GM23338 (cell line): Measurements from ENCODE around the gene CCL13. TPM values are rescaled to one million over a fixed set of nuclear protein-coding genes. Genes with fewer than 3 reads are reported as not detected.

Experiments
- ATAC-seq: fragments of 200-7000 bp; cut with Tn5 transposase; 3 replicates; pipeline ENCODE4 v1.9.1; 2020
- DNase-seq: peaks from one replicate; pipeline ENCODE4 v3.0.0-alpha.2; 2015; ENCODE audit warnings: low spot score
- H2AFZ ChIP-seq: fragments of 200-600 bp; sonication (generic); 2 replicates; pipeline ENCODE4 v1.8.0; 2016; ENCODE audit warnings: antibody characterized with exemption, mild to moderate bottlenecking, moderate library complexity
- H3F3A ChIP-seq: fragments of 200-600 bp; sonication (generic); replicated peaks from 2 replicates; pipeline ENCODE4 v1.8.0; 2017; ENCODE audit warnings: antibody characterized with exemption, mixed run types, low read depth
- H3K27ac ChIP-seq: fragments of 200-600 bp; sonication (generic); 2 replicates; pipeline ENCODE4 v1.6.1; 2016; ENCODE audit warnings: low read depth
- H3K27me3 ChIP-seq: fragments of 200-600 bp; sonication (generic); 2 replicates; pipeline ENCODE4 v1.8.0; 2016; ENCODE audit warnings: mild to moderate bottlenecking, mixed run types, moderate library complexity; ENCODE audit not compliant: insufficient read depth
- H3K36me3 ChIP-seq: fragments of 200-600 bp; sonication (generic); 2 replicates; pipeline ENCODE4 v1.8.0; 2016; ENCODE audit warnings: mild to moderate bottlenecking; ENCODE audit not compliant: insufficient read depth
- H3K4me1 ChIP-seq: fragments of 200-600 bp; sonication (generic); 2 replicates; pipeline ENCODE4 v1.8.0; 2016; ENCODE audit warnings: mild to moderate bottlenecking, moderate library complexity; ENCODE audit not compliant: insufficient read depth
- H3K4me2 ChIP-seq: fragments of 200-600 bp; sonication (generic); 2 replicates; pipeline ENCODE4 v1.7.1; 2017; ENCODE audit warnings: mixed run types
- H3K4me3 ChIP-seq: fragments of 200-600 bp; sonication (generic); 2 replicates; pipeline ENCODE4 v1.6.1; 2016; ENCODE audit warnings: mixed run types
- H3K79me2 ChIP-seq: fragments of 200-600 bp; sonication (generic); replicated peaks from 2 replicates; pipeline ENCODE4 v1.8.0; 2017; ENCODE audit warnings: mild to moderate bottlenecking; ENCODE audit not compliant: insufficient read depth
- H3K9me2 ChIP-seq: fragments of 200-600 bp; sonication (generic); 2 replicates; pipeline ENCODE4 v1.8.0; 2017; ENCODE audit not compliant: insufficient read depth
- H4K20me1 ChIP-seq: fragments of 200-600 bp; sonication (generic); replicated peaks from 2 replicates; pipeline ENCODE4 v1.8.0; 2017; ENCODE audit warnings: mild to moderate bottlenecking; ENCODE audit not compliant: insufficient read depth
- H3K27ac Mint-ChIP-seq: 2 replicates; pipeline ENCODE4 v1.8.0; 2020; ENCODE audit warnings: inconsistent platforms, mild to moderate bottlenecking, moderate library complexity, mixed read lengths
- H3K27me3 Mint-ChIP-seq: 3 replicates; pipeline ENCODE4 v1.8.0; 2022; ENCODE audit warnings: low read depth, mild to moderate bottlenecking, moderate library complexity, mixed read lengths, inconsistent platforms; ENCODE audit not compliant: insufficient read depth, poor library complexity
- H3K36me3 Mint-ChIP-seq: 3 replicates; pipeline ENCODE4 v1.8.0; 2021; ENCODE audit warnings: low read depth, mild to moderate bottlenecking, inconsistent platforms, moderate library complexity, mixed read lengths
- H3K4me1 Mint-ChIP-seq: 3 replicates; pipeline ENCODE4 v1.8.0; 2020; ENCODE audit warnings: mild to moderate bottlenecking, inconsistent platforms, mixed read lengths
- H3K4me3 Mint-ChIP-seq: 3 replicates; pipeline ENCODE4 v1.8.0; 2021; ENCODE audit warnings: moderate library complexity, mild to moderate bottlenecking, inconsistent platforms, mixed read lengths
- H3K9me3 Mint-ChIP-seq: 3 replicates; pipeline ENCODE4 v1.8.0; 2020; ENCODE audit warnings: moderate library complexity, mild to moderate bottlenecking, inconsistent platforms, mixed read lengths
- CREB1 ChIP-seq: fragments of 250-450 bp; sonication (Bioruptor Pico); IDR thresholded peaks from 2 replicates; pipeline ENCODE4 v1.5.0; 2020; ENCODE audit warnings: low read depth, mild to moderate bottlenecking, moderate library complexity
- CTCF ChIP-seq, 2 experiments: fragments of 200-600 bp in 1 of 2; sonication (generic) in 1 of 2; conservative IDR thresholded peaks; 2 replicates each; pipeline versions ENCODE4 v1.5.1 to v1.6.1; 2016 to 2017; ENCODE audit warnings: antibody characterized with exemption in 2 of 2, low read depth in 2 of 2, mild to moderate bottlenecking in 2 of 2, moderate library complexity in 1 of 2
- ETS1 ChIP-seq: IDR thresholded peaks from 2 replicates; pipeline ENCODE4 v1.6.1; 2016; ENCODE audit warnings: antibody characterized with exemption
- EZH2 ChIP-seq: fragments of 200-600 bp; sonication (generic); IDR thresholded peaks from one replicate; pipeline ENCODE4 v1.8.0; 2017; ENCODE audit warnings: antibody characterized with exemption, mild to moderate bottlenecking, low read depth; ENCODE audit not compliant: unreplicated experiment
- EZH2phosphoT487 ChIP-seq: fragments of 200-600 bp; sonication (generic); IDR thresholded peaks from one replicate; pipeline ENCODE4 v1.8.1; 2018; ENCODE audit warnings: antibody characterized with exemption; ENCODE audit not compliant: unreplicated experiment
- JUNB ChIP-seq: IDR thresholded peaks from one replicate; pipeline ENCODE4 v1.6.1; 2016; ENCODE audit warnings: antibody characterized with exemption; ENCODE audit not compliant: unreplicated experiment
- NANOG ChIP-seq: IDR thresholded peaks from 2 replicates; pipeline ENCODE4 v1.6.1; 2016; ENCODE audit warnings: antibody characterized with exemption, borderline replicate concordance
- POLR2AphosphoS5 ChIP-seq: IDR thresholded peaks from 2 replicates; pipeline ENCODE4 v1.6.1; 2016; ENCODE audit warnings: antibody characterized with exemption, low read depth
- STAT1 ChIP-seq: IDR thresholded peaks from one replicate; pipeline ENCODE4 v1.6.1; 2016; ENCODE audit warnings: antibody characterized with exemption; ENCODE audit not compliant: unreplicated experiment
- ZNF114 ChIP-seq: fragments of 250-450 bp; sonication (Bioruptor Pico); IDR thresholded peaks from 2 replicates; pipeline ENCODE4 v1.5.0; 2020; ENCODE audit warnings: mild to moderate bottlenecking, moderate library complexity
- ZNF331 ChIP-seq: fragments of 250-450 bp; sonication (Bioruptor Pico); IDR thresholded peaks from 2 replicates; pipeline ENCODE4 v1.5.0; 2020; ENCODE audit warnings: low read depth, mild to moderate bottlenecking, moderate library complexity
- polyA plus RNA-seq: library from polyadenylated mRNA; unstranded; fragments of >200 nt; fragmentation: Nextera tagmentation; extraction: Ambion mirVana; gene quantifications from 2 replicates; pipeline ENCODE4 v1.2.1, GENCODE V29; 2016
- total RNA-seq: library from RNA; depleted of rRNA; stranded (reverse); fragments of >200 nt; shearing (Covaris generic); gene quantifications from 2 replicates; pipeline ENCODE4 v1.2.3, GENCODE V29; 2014
- TF ChIP-seq, protein P1 (sequence below): IDR thresholded peaks from one replicate; pipeline ENCODE4 v1.6.1; 2018; ENCODE audit warnings: antibody characterized with exemption; ENCODE audit not compliant: unreplicated experiment
- TF ChIP-seq, protein P2 (sequence below): fragments of 250-450 bp; sonication (Bioruptor Pico); IDR thresholded peaks from 2 replicates; pipeline ENCODE4 v1.5.0; 2020; ENCODE audit warnings: mild to moderate bottlenecking, moderate library complexity

The CCL13 gene
- total and polyA plus RNA-seq, 2 experiments from 2014 or later, result not detected

GRCh38 chr17:34375426-34375997, 19.2 kb downstream of the CCL13 start:
- no peak overlapping the region for H2AFZ ChIP-seq
- no peak overlapping the region for H3K27ac Mint-ChIP-seq
- H3K27ac ChIP-seq, result no peak overlapping the region
- H3K9me3 Mint-ChIP-seq, result no peaks in the 10 kb centered on the region
- DNase-seq, result no peak
- no peaks in the 10 kb centered on the region for H3K36me3 Mint-ChIP-seq
- H3K4me3 Mint-ChIP-seq, result no peak overlapping the region
- no peak overlapping the region for H3K4me2 ChIP-seq
- TF ChIP-seq, protein P1, sequence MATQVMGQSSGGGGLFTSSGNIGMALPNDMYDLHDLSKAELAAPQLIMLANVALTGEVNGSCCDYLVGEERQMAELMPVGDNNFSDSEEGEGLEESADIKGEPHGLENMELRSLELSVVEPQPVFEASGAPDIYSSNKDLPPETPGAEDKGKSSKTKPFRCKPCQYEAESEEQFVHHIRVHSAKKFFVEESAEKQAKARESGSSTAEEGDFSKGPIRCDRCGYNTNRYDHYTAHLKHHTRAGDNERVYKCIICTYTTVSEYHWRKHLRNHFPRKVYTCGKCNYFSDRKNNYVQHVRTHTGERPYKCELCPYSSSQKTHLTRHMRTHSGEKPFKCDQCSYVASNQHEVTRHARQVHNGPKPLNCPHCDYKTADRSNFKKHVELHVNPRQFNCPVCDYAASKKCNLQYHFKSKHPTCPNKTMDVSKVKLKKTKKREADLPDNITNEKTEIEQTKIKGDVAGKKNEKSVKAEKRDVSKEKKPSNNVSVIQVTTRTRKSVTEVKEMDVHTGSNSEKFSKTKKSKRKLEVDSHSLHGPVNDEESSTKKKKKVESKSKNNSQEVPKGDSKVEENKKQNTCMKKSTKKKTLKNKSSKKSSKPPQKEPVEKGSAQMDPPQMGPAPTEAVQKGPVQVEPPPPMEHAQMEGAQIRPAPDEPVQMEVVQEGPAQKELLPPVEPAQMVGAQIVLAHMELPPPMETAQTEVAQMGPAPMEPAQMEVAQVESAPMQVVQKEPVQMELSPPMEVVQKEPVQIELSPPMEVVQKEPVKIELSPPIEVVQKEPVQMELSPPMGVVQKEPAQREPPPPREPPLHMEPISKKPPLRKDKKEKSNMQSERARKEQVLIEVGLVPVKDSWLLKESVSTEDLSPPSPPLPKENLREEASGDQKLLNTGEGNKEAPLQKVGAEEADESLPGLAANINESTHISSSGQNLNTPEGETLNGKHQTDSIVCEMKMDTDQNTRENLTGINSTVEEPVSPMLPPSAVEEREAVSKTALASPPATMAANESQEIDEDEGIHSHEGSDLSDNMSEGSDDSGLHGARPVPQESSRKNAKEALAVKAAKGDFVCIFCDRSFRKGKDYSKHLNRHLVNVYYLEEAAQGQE, result no peak
- no peak for TF ChIP-seq POLR2AphosphoS5
- TF ChIP-seq ETS1, result no peak
- TF ChIP-seq EZH2phosphoT487, result no peak
- no peak for TF ChIP-seq ZNF114 (CRISPR knock-in tag)
- TF ChIP-seq EZH2, result no peak
- no peak for TF ChIP-seq ZNF331 (CRISPR knock-in tag)
- no peak for TF ChIP-seq CTCF (conservative IDR thresholded peaks at IDR 0.05; ENCODE audit: low read depth in 2 of 2)
- TF ChIP-seq NANOG, result no peak
- TF ChIP-seq STAT1, result no peak
- TF ChIP-seq, protein P2, sequence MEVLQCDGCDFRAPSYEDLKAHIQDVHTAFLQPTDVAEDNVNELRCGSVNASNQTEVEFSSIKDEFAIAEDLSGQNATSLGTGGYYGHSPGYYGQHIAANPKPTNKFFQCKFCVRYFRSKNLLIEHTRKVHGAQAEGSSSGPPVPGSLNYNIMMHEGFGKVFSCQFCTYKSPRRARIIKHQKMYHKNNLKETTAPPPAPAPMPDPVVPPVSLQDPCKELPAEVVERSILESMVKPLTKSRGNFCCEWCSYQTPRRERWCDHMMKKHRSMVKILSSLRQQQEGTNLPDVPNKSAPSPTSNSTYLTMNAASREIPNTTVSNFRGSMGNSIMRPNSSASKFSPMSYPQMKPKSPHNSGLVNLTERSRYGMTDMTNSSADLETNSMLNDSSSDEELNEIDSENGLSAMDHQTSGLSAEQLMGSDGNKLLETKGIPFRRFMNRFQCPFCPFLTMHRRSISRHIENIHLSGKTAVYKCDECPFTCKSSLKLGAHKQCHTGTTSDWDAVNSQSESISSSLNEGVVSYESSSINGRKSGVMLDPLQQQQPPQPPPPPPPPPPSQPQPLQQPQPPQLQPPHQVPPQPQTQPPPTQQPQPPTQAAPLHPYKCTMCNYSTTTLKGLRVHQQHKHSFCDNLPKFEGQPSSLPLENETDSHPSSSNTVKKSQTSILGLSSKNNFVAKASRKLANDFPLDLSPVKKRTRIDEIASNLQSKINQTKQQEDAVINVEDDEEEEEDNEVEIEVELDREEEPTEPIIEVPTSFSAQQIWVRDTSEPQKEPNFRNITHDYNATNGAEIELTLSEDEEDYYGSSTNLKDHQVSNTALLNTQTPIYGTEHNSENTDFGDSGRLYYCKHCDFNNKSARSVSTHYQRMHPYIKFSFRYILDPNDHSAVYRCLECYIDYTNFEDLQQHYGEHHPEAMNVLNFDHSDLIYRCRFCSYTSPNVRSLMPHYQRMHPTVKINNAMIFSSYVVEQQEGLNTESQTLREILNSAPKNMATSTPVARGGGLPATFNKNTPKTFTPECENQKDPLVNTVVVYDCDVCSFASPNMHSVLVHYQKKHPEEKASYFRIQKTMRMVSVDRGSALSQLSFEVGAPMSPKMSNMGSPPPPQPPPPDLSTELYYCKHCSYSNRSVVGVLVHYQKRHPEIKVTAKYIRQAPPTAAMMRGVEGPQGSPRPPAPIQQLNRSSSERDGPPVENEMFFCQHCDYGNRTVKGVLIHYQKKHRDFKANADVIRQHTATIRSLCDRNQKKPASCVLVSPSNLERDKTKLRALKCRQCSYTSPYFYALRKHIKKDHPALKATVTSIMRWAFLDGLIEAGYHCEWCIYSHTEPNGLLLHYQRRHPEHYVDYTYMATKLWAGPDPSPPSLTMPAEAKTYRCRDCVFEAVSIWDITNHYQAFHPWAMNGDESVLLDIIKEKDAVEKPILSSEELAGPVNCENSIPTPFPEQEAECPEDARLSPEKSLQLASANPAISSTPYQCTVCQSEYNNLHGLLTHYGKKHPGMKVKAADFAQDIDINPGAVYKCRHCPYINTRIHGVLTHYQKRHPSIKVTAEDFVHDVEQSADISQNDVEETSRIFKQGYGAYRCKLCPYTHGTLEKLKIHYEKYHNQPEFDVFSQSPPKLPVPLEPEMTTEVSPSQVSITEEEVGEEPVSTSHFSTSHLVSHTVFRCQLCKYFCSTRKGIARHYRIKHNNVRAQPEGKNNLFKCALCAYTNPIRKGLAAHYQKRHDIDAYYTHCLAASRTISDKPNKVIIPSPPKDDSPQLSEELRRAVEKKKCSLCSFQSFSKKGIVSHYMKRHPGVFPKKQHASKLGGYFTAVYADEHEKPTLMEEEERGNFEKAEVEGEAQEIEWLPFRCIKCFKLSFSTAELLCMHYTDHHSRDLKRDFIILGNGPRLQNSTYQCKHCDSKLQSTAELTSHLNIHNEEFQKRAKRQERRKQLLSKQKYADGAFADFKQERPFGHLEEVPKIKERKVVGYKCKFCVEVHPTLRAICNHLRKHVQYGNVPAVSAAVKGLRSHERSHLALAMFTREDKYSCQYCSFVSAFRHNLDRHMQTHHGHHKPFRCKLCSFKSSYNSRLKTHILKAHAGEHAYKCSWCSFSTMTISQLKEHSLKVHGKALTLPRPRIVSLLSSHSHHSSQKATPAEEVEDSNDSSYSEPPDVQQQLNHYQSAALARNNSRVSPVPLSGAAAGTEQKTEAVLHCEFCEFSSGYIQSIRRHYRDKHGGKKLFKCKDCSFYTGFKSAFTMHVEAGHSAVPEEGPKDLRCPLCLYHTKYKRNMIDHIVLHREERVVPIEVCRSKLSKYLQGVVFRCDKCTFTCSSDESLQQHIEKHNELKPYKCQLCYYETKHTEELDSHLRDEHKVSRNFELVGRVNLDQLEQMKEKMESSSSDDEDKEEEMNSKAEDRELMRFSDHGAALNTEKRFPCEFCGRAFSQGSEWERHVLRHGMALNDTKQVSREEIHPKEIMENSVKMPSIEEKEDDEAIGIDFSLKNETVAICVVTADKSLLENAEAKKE (CRISPR knock-in tag), result no peak
- no peak for TF ChIP-seq CREB1
- no peak for TF ChIP-seq JUNB
- H4K20me1 ChIP-seq, result no peaks in the 10 kb centered on the region
- H3K4me1 ChIP-seq, result peaks cover 3% of the 10 kb centered on the region; the same call in 1 of the 2 replicates
- H3K79me2 ChIP-seq, result no peaks in the 10 kb centered on the region
- no peak overlapping the region for H3K4me3 ChIP-seq
- H3K36me3 ChIP-seq, result no peaks in the 10 kb centered on the region
- ATAC-seq, result no peak
- no peaks in the 10 kb centered on the region for H3F3A ChIP-seq
- peaks cover 5% of the 10 kb centered on the region; the same call in 2 of the 3 replicates for H3K4me1 Mint-ChIP-seq
- no peaks in the 10 kb centered on the region for H3K27me3 Mint-ChIP-seq
- 0 out of 2 replicates have a peak, but pooled peaks cover 5% of the 10 kb centered on the region for H3K9me2 ChIP-seq
- no peaks in the 10 kb centered on the region for H3K27me3 ChIP-seq
